HepG2 (cell line): Measurements from ENCODE around the gene HMCN2. TPM values are rescaled to one million over a fixed set of nuclear protein-coding genes. Genes with fewer than 3 reads are reported as not detected.
"Not testable (repeated sequence)": the region's sequence is repeated elsewhere in the genome, so short reads cannot be mapped to it uniquely, and the experiment has no call there.

Source experiments
- ATAC-seq: fragments of 200-7000 bp; cut with Tn5 transposase; 3 replicates; pipeline ENCODE4 v1.9.1; 2020; ENCODE audit warnings: mild to moderate bottlenecking, moderate library complexity
- BruUV-seq: library from RNA; stranded (reverse); fragments of 400-500 nt; replicated peaks from 2 replicates; lab custom pipeline; 2021; lab: Mats Ljungman, UMichigan
- CTCF ChIA-PET: fragments of 300-600 bp; formaldehyde crosslinking; extraction: SDS; loops from one replicate; lab custom pipeline; 2021; ENCODE audit warnings: low total read pairs, inconsistent platforms, low intra/inter-chr PET ratio; lab: Yijun Ruan, JAX
- POLR2A ChIA-PET: fragments of 350-600 bp; sonication (Branson Sonifier 250); formaldehyde crosslinking; loops from one replicate; lab custom pipeline; 2020; ENCODE audit warnings: antibody characterized with exemption, inconsistent platforms; lab: Yijun Ruan, JAX
- DNase-seq: peaks from one replicate; pipeline ENCODE4 v3.0.0-alpha.2; 2015; ENCODE audit warnings: low spot score
- FAIRE-seq: peaks from 3 replicates; lab custom pipeline; 2011; peaks lifted over from hg19 to GRCh38; lab: Jason Lieb, UNC
- H2AFZ ChIP-seq: one replicate; pipeline ENCODE4 v1.6.1; 2011; ENCODE audit warnings: low read length, inconsistent platforms
- H3K27ac ChIP-seq: fragments of 300-600 bp; 3 replicates; pipeline ENCODE4 v1.8.0; 2011; ENCODE audit warnings: mixed run types, mild to moderate bottlenecking, mixed read lengths, low read length, inconsistent platforms; ENCODE audit not compliant: insufficient read depth; ENCODE audit errors: extremely low read length
- H3K27me3 ChIP-seq, 2 experiments: fragments of 200-600 bp in 1 of 2; 2 replicates in 1 of 2; 3 replicates in 1 of 2; pipeline versions ENCODE4 v1.6.0 to v1.8.0; 2011; ENCODE audit warnings: low read length in 2 of 2, mild to moderate bottlenecking in 2 of 2, moderate library complexity in 2 of 2, inconsistent platforms in 1 of 2; ENCODE audit not compliant: insufficient read depth in 2 of 2, control insufficient read depth in 1 of 2
- H3K36me3 ChIP-seq, 2 experiments: fragments of 200-600 bp in 1 of 2; replicated peaks in 1 of 2; 2 replicates in 1 of 2; 3 replicates in 1 of 2; pipeline versions ENCODE4 v1.5.1 to v1.8.0; 2011; ENCODE audit warnings: low read length in 2 of 2, inconsistent platforms in 1 of 2; ENCODE audit not compliant: insufficient read depth in 2 of 2, control insufficient read depth in 1 of 2
- H3K4me1 ChIP-seq: 2 replicates; pipeline ENCODE4 v1.5.1; 2012; ENCODE audit warnings: low read length, inconsistent platforms; ENCODE audit not compliant: insufficient read depth
- H3K4me2 ChIP-seq: 2 replicates; pipeline ENCODE4 v1.6.0; 2011; ENCODE audit warnings: low read depth, low read length, inconsistent platforms
- H3K4me3 ChIP-seq, 3 experiments: fragments of 200-600 bp in 1 of 3; sonication (generic), shearing (Covaris generic) in 1 of 3; replicated peaks in 1 of 3; 2 replicates each; pipeline ENCODE4 v1.5.1; 2011 to 2016; ENCODE audit warnings: low read length in 3 of 3, inconsistent platforms in 2 of 3, low read depth in 2 of 3, mild to moderate bottlenecking in 2 of 3, control low read depth in 1 of 3, mixed read lengths in 1 of 3; ENCODE audit not compliant: insufficient read depth in 1 of 3
- H3K79me2 ChIP-seq: one replicate; pipeline ENCODE4 v1.6.1; 2011; ENCODE audit warnings: low read length, inconsistent platforms; ENCODE audit not compliant: insufficient read depth
- H3K9ac ChIP-seq: 2 replicates; pipeline ENCODE4 v1.6.0; 2011; ENCODE audit warnings: mild to moderate bottlenecking, low read depth, low read length, inconsistent platforms; ENCODE audit not compliant: insufficient read depth
- H3K9me3 ChIP-seq: 2 replicates; pipeline ENCODE4 v1.5.1; 2012; ENCODE audit warnings: mild to moderate bottlenecking, low read length
- H4K20me1 ChIP-seq: 2 replicates; pipeline ENCODE4 v1.6.0; 2011; ENCODE audit warnings: inconsistent platforms, mild to moderate bottlenecking, low read length, moderate library complexity; ENCODE audit not compliant: insufficient read depth
- KDM2A ChIP-seq: sonication (generic); formaldehyde crosslinking; IDR thresholded peaks from 2 replicates; pipeline ENCODE4 v1.4.0; 2020; ENCODE audit warnings: low read depth, missing genetic modification reagents, borderline replicate concordance
- MED1 ChIP-seq: sonication (generic); formaldehyde crosslinking; IDR thresholded peaks from 2 replicates; pipeline ENCODE4 v1.4.0; 2020; ENCODE audit warnings: missing genetic modification reagents
- MED8 ChIP-seq: sonication (generic); formaldehyde crosslinking; IDR thresholded peaks from 2 replicates; pipeline ENCODE4 v1.8.1; 2023; ENCODE audit warnings: mild to moderate bottlenecking, missing genetic modification reagents; ENCODE audit not compliant: insufficient replicate concordance
- ZNF30 ChIP-seq: sonication (generic); formaldehyde crosslinking; IDR thresholded peaks from 2 replicates; pipeline ENCODE4 v1.5.0; 2020; ENCODE audit warnings: mild to moderate bottlenecking, missing genetic modification reagents
- ZNF354B ChIP-seq: sonication (generic); formaldehyde crosslinking; IDR thresholded peaks from 2 replicates; pipeline ENCODE4 v1.8.0; 2022; ENCODE audit warnings: mild to moderate bottlenecking, missing genetic modification reagents
- WGBS: methylation state at CpG from one replicate; pipeline ENCODE4 v1.1.6; 2017; ENCODE audit warnings: low lambda C conversion rate; 5-methylcytosine and 5-hydroxymethylcytosine counted together
- in situ Hi-C: cut with HindIII; loops from 2 replicates; pipeline ENCODE4 v1.10.0; 2017; ENCODE audit warnings: low pct_unique_long_range_greater_than_20kb; ENCODE audit not compliant: extremely low pct_ligation_motif_present
- intact Hi-C: fragments of 100-400 bp; cut with micrococcal nuclease; formaldehyde crosslinking; loops from one replicate; pipeline ENCODE4 v1.10.0; 2022; ENCODE audit not compliant: unreplicated experiment
- polyA plus RNA-seq, 8 experiments: library from polyadenylated mRNA; depleted of rRNA in 3 of 8; stranded (reverse) in 7 of 8; unstranded in 1 of 8; fragments of >200 nt; fragmentation: Illumina TruSeq in 4 of 8; extraction: Trizol in 4 of 8; gene quantifications; 2 replicates each; pipeline versions ENCODE4 v1.2.1 to v1.2.3, GENCODE V29; 2011 to 2016; ENCODE audit warnings: low read depth in 4 of 8, missing spikeins in 1 of 8, mixed read lengths in 1 of 8; ENCODE audit not compliant: insufficient read depth in 1 of 8
- total RNA-seq, 5 experiments: library from RNA; depleted of rRNA; stranded (reverse); fragments of >200 nt; fragmentation: Illumina TruSeq; extraction: Trizol; gene quantifications; 2 replicates each; pipeline ENCODE4 v1.2.3, GENCODE V29; 2016; ENCODE audit warnings: low read depth in 1 of 5
- TF ChIP-seq, protein P1 (sequence below): sonication (generic); formaldehyde crosslinking; IDR thresholded peaks from 2 replicates; pipeline ENCODE4 v1.5.0; 2020; ENCODE audit warnings: missing genetic modification reagents
- TF ChIP-seq, protein P2 (sequence below): sonication (generic); formaldehyde crosslinking; IDR thresholded peaks from 2 replicates; pipeline ENCODE4 v1.4.0; 2020; ENCODE audit warnings: missing genetic modification reagents
- TF ChIP-seq, protein P3 (sequence below): sonication (generic); formaldehyde crosslinking; IDR thresholded peaks from 2 replicates; pipeline ENCODE4 v1.4.0; 2020; ENCODE audit warnings: missing genetic modification reagents, low read depth, mild to moderate bottlenecking, borderline replicate concordance

Gene HMCN2
- total and polyA plus RNA-seq, 2 of the 13 experiments (the other 11 are each of a cell fraction or from before 2014, with no cell fraction given), result 0.09 TPM; not detected in 1

DNA sequence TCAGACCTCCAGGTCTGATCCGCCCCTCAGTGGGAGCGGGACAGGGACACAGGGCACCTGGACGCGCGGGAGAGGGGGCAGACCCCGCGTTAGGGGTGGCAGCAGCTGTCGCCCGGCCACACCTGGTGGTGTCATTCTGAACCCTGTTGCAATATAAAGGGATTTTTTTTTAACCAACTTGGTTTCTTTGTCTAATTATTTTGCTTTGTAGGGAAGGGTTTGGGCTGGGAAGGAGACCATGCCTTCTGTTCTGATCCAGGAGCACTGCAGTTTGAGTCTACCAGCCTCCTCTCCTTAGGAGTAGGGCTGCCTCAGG lies 168.3 kb downstream of the HMCN2 start:
- Histone ChIP-seq H4K20me1 (no peaks in the 10 kb centered on the region), H3K9ac (no peak overlapping the region), H3K27ac (no peak overlapping the region), H3K36me3 (no peaks in the 10 kb centered on the region), H3K4me2 (peak overlapping the region; percentile 71), H3K9me3 (no peaks in the 10 kb centered on the region), H2AFZ (no peak overlapping the region), H3K4me3 (peak overlapping the region; percentile 6 to 69 (median 53); a peak in 2 of 6 replicates), H3K27me3 (peaks cover 10 to 53% of the 10 kb centered on the region in 2 experiments; a peak in 4 of 5 replicates), H3K4me1 (peaks cover 56% of the 10 kb centered on the region), H3K79me2 (no peaks in the 10 kb centered on the region)
- TF ChIP-seq MED1 (CRISPR knock-in tag) (0 out of 2 replicates have a peak, but pooled peaks have one; percentile 5), ZNF30 (CRISPR knock-in tag) (peak; percentile 12; the same call in 1 of the 2 replicates), ZNF354B (CRISPR knock-in tag) (no peak), KDM2A (CRISPR knock-in tag) (no peak), MED8 (no peak)
- TF ChIP-seq, protein P1, sequence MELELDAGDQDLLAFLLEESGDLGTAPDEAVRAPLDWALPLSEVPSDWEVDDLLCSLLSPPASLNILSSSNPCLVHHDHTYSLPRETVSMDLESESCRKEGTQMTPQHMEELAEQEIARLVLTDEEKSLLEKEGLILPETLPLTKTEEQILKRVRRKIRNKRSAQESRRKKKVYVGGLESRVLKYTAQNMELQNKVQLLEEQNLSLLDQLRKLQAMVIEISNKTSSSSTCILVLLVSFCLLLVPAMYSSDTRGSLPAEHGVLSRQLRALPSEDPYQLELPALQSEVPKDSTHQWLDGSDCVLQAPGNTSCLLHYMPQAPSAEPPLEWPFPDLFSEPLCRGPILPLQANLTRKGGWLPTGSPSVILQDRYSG, result 0 out of 2 replicates have a peak, but pooled peaks have one; percentile 11
- TF ChIP-seq, protein P2, sequence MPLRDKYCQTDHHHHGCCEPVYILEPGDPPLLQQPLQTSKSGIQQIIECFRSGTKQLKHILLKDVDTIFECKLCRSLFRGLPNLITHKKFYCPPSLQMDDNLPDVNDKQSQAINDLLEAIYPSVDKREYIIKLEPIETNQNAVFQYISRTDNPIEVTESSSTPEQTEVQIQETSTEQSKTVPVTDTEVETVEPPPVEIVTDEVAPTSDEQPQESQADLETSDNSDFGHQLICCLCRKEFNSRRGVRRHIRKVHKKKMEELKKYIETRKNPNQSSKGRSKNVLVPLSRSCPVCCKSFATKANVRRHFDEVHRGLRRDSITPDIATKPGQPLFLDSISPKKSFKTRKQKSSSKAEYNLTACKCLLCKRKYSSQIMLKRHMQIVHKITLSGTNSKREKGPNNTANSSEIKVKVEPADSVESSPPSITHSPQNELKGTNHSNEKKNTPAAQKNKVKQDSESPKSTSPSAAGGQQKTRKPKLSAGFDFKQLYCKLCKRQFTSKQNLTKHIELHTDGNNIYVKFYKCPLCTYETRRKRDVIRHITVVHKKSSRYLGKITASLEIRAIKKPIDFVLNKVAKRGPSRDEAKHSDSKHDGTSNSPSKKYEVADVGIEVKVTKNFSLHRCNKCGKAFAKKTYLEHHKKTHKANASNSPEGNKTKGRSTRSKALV (CRISPR knock-in tag), result peak; percentile 14; the same call in 1 of the 2 replicates
- TF ChIP-seq, protein P3, sequence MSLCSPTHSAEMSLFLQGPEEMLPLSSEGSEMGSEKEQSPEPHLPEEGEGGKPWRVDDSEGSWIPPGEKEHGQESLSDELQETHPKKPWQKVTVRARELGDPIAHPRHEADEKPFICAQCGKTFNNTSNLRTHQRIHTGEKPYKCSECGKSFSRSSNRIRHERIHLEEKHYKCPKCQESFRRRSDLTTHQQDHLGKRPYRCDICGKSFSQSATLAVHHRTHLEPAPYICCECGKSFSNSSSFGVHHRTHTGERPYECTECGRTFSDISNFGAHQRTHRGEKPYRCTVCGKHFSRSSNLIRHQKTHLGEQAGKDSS (CRISPR knock-in tag), result 0 out of 2 replicates have a peak, but pooled peaks have one; percentile 13
- FAIRE-seq, result no peak
- POLR2A ChIA-PET, result interaction anchor here (1.2 to 1.3 kb wide), 2 partner anchors 12 to 17 kb away, joined by 3 read pairs; no protein-coding TSS in a partner anchor
- intact Hi-C loops (loop anchor here (2.0 kb wide), 1 partner anchor 17 kb away; no protein-coding TSS in a partner anchor), in situ Hi-C loops (no loop called here)
- no peak for ATAC-seq
- 0% methylated on average over 4 of the region's 9 CpGs for WGBS
- no TSS peak for BruUV-seq
- CTCF ChIA-PET, result no interaction called here
- no peak for DNase-seq

DNA sequence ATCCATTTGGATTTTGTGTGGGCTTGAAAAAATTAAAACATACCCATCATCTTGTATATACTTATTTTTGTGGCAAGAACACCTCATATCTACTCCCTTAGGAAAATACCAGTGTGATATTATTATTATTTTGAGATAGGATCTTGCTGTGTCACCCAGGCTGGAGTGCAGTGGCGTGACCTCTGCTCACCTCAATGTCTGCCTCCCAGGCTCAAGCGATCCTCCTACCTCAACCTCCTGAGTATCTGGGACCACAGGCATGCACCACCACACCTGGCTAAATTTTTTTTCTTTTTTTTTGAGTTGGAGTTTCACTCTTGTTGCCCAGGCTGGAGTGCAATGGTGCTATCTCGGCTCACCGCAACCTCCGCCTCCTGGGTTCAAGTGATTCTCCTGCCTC lies 169.1 kb downstream of the HMCN2 start:
- in situ Hi-C loops, H2AFZ ChIP-seq, H3K9ac ChIP-seq, H3K9me3 ChIP-seq, POLR2A ChIA-PET, FAIRE-seq, H3K4me2 ChIP-seq, H3K4me3 ChIP-seq, H3K79me2 ChIP-seq, H3K27ac ChIP-seq, ATAC-seq, BruUV-seq, DNase-seq, CTCF ChIA-PET, intact Hi-C loops, H4K20me1 ChIP-seq, H3K36me3 ChIP-seq: not testable (repeated sequence)
- Histone ChIP-seq H3K4me1 (peaks cover 49% of the 10 kb centered on the region), H3K27me3 (peaks cover 10 to 48% of the 10 kb centered on the region in 2 experiments; a peak in 4 of 5 replicates)
- WGBS, result 65% methylated on average over 5 of the region's 5 CpGs
